Measurements from ENCODE around the gene COX8A.
"Not testable (repeated sequence)": the region's sequence is repeated elsewhere in the genome, so short reads cannot be mapped to it uniquely, and the experiment has no call there.

Gene COX8A

GRCh38 chr11:63974259-63975143, at the start of gene COX8A:
TSS of gene COX8A (plus strand) at chr11:63974620. CDS start at chr11:63974681, 61 bp downstream.
- DNase-seq, result peak; percentile 89

GRCh38 chr11:63929616-63930015, 44.8 kb upstream of the COX8A start:
- DNase-seq, result no peak

GRCh38 chr11:63931045-63931444, 43.4 kb upstream of the COX8A start:
- DNase-seq, result no peak

GRCh38 chr11:63931876-63932275, 42.5 kb upstream of the COX8A start:
- DNase-seq, result no peak

GRCh38 chr11:63933459-63933858, 41.0 kb upstream of the COX8A start:
- DNase-seq, result no peak

- DNase-seq, result no peak
Measured at GRCh38 chr11:63937713-63938478, 36.5 kb upstream of the COX8A start.

- peak; percentile 88 for DNase-seq
Measured at GRCh38 chr11:63938479-63939396, 35.7 kb upstream of the COX8A start, which contains the start of gene NAA40. TSS of gene NAA40 (plus strand) at chr11:63939002. CDS start at chr11:63939097, 95 bp downstream.

GRCh38 chr11:63939397-63939891, 35.0 kb upstream of the COX8A start:
- no peak for DNase-seq

- DNase-seq, result no peak
Measured at GRCh38 chr11:63940786-63941185, 33.6 kb upstream of the COX8A start.

- no peak for DNase-seq
Measured at GRCh38 chr11:63941901-63942300, 32.5 kb upstream of the COX8A start.

GRCh38 chr11:63942803-63943202, 31.6 kb upstream of the COX8A start:
- no peak for DNase-seq

GRCh38 chr11:63944987-63945386, 29.4 kb upstream of the COX8A start:
- DNase-seq, result no peak

GRCh38 chr11:63945477-63946163, 28.8 kb upstream of the COX8A start:
- DNase-seq, result peak; percentile 46

GRCh38 chr11:63951779-63952536, 22.5 kb upstream of the COX8A start:
- no peak for DNase-seq

- no peak for DNase-seq
Measured at GRCh38 chr11:63952570-63952969, 21.9 kb upstream of the COX8A start.

- DNase-seq, result no peak
Measured at GRCh38 chr11:63958008-63958407, 16.4 kb upstream of the COX8A start.

- no peak for DNase-seq
Measured at GRCh38 chr11:63961608-63962412, 12.6 kb upstream of the COX8A start.

GRCh38 chr11:63963895-63964294, 10.5 kb upstream of the COX8A start:
- not testable (repeated sequence) for DNase-seq

- no peak for DNase-seq
Measured at GRCh38 chr11:63966444-63966843, 8.0 kb upstream of the COX8A start.

- no peak for DNase-seq
Measured at GRCh38 chr11:63969461-63969860, 5.0 kb upstream of the COX8A start.

All from activated CD4-positive, alpha-beta T cell treated with anti-CD3 and anti-CD28 coated beads, Interleukin-2, amount 50 U/mL, for 1 hour (primary cell).